ENCODE measurements around the gene ZNF142.

Gene ZNF142

DNA sequence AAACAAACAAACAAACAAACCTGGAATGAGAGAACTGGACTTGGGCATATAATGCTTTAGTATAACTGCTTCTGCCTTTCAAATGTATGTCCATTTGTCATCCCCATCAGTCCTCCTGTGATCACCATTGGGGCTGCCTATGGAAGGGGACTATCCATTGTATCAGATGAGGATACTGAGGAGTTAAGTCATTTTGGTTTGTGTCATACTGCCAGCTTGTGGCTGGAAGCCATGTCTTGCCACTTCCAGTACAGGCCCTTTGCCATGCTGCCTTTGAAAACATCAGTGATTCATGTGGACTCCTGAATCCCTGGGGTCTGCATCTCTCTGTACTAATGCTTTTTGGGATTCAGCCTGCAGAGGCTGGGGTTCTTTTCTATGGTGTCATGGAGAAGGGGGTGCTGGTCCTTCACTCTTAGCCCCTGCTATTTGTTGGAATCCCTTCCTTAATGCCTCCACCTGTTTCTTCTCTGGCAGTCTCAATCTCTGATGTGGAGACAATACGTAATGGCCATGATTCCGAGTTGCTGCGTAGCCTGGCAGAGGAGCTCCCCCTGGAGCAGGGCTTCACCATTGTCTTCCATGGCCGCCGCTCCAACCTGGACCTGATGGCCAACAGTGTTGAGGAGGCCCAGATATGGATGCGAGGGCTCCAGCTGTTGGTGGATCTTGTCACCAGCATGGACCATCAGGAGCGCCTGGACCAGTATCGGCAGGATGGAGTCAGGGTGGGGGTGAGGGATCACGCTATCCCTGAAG, 41.1 kb downstream of the ZNF142 start:
- H3K27ac ChIP-seq: no peak overlapping the region
- TF ChIP-seq, protein P1, sequence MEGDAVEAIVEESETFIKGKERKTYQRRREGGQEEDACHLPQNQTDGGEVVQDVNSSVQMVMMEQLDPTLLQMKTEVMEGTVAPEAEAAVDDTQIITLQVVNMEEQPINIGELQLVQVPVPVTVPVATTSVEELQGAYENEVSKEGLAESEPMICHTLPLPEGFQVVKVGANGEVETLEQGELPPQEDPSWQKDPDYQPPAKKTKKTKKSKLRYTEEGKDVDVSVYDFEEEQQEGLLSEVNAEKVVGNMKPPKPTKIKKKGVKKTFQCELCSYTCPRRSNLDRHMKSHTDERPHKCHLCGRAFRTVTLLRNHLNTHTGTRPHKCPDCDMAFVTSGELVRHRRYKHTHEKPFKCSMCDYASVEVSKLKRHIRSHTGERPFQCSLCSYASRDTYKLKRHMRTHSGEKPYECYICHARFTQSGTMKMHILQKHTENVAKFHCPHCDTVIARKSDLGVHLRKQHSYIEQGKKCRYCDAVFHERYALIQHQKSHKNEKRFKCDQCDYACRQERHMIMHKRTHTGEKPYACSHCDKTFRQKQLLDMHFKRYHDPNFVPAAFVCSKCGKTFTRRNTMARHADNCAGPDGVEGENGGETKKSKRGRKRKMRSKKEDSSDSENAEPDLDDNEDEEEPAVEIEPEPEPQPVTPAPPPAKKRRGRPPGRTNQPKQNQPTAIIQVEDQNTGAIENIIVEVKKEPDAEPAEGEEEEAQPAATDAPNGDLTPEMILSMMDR (conservative IDR thresholded peaks at IDR 0.05): peak; percentile 17

DNA sequence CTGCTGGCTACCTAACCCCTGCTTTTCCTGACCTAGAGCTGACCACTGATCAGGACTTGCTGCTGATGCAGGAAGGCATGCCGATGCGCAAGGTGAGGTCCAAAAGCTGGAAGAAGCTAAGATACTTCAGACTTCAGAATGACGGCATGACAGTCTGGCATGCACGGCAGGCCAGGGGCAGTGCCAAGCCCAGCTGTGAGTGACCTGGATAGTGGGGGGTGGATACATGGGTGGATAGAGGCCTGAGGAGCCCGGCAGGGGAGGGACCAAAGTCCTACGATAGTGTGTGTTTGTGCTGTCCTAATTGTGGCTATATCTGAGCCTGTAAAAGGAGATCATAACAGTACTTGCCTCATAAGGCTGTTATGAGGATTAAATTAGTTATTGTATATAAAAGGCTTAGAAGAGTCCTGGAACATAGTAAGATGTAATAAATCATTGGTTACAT, 43.5 kb downstream of the ZNF142 start:
- H3K27ac ChIP-seq: no peak overlapping the region
- TF ChIP-seq, protein P1 (conservative IDR thresholded peaks at IDR 0.05): no peak

DNA sequence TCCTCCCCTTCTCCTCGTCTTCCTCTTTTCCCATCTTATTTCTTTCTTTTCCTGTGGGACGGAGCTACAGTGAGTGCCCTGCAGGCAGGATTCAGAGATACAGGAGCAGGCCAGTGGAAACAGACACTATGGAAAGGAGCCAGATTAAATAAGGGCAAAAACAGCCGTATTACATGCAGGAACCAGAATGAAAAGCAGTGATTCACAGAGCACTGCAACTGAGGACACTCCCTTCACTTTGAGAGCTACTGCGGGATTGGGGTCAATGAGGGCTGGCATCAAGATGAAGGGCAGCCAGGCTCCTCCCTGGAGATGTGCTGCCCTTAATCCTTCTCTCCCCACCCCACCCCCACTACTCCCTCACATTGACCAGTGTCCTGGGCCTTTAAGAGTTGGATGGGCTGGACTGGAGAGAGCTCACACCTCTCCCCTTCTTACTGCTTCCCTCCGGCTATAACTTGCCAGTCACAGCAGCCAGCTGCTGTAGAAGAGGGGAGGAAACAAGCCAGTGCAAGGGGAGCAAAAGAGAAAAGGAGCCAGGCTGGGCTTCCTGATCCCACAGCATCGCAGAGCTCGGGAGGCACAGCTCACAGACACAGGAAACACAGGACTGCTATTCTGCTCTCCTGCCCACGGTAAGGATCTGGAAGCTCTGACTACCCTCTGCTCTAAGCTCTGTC, 51.8 kb downstream of the ZNF142 start, which contains the start of gene PLCD4:
PLCD4 (plus strand) TSS at position 464 of the 680 bp plus-strand sequence. CDS start 7,841 bp downstream, outside the sequence.
- no peak within 1 kb of the TSS for H3K27ac ChIP-seq
- TF ChIP-seq, protein P1 (conservative IDR thresholded peaks at IDR 0.05): no peak

DNA sequence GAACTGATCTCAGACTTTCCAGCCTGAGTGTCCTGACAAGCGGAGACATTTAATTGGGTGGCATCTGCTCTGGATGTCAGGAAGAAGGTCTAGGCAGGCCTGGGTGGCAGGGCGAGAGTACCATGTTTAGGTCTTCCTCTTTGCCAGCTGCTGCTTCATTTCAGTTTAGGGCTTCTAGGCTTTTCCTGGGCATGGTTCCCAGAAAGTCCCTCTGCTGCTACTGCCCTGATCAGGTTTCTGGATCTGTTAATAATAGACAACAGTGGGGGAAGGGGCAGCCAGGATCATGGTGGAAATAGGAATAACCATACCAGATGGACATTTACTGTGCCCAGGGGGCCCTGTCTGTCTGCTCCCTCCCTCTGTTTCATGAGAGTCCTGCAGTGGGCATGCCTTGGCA, 54.0 kb downstream of the ZNF142 start:
- peak overlapping the region; percentile 14; the same call in 1 of the 2 replicates for H3K27ac ChIP-seq
- TF ChIP-seq, protein P1 (conservative IDR thresholded peaks at IDR 0.05): no peak

Measured in VCaP (cell line).